ENCODE measurements around the gene CLEC4G.

The CLEC4G gene

GRCh38 chr19:7710616-7711015 is 21.3 kb downstream of the CLEC4G start:
- H3K4me3 ChIP-seq (ENCODE audit: low read length): no peak overlapping the region
- no peak for DNase-seq (ENCODE audit: low read depth)
- no peak for TF ChIP-seq CTCF (conservative IDR thresholded peaks at IDR 0.05; ENCODE audit: low read depth, low read length)

DNA sequence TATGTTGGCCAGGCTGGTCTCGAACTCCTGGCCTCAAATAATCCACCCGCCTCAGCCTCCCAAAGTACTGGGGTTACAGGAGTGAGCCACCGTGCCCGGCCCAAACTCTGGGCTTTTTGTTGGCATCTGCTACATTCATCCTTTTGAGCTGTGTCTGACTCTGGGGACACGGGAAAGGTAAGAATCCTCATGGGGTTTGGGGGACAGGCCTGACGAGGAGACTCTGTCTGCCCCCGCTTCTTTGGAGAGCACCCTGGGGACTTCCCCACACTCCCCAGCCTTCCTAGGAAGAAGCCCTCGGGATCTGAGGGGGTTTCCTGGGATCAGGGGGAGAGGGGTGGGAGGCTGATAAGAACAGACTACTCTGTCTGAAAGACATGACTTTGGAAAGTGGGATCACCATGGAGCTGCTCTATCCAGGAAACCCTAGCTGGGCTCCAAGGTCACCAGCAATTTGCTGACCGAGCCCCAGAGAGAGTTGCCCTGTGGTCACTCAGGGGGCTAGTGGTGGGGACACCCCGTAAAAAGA is 21.9 kb downstream of the CLEC4G start:
- no peak for DNase-seq (ENCODE audit: low read depth)
- no peak overlapping the region for H3K4me3 ChIP-seq (ENCODE audit: low read length)
- TF ChIP-seq CTCF (conservative IDR thresholded peaks at IDR 0.05; ENCODE audit: low read depth, low read length): no peak

DNA sequence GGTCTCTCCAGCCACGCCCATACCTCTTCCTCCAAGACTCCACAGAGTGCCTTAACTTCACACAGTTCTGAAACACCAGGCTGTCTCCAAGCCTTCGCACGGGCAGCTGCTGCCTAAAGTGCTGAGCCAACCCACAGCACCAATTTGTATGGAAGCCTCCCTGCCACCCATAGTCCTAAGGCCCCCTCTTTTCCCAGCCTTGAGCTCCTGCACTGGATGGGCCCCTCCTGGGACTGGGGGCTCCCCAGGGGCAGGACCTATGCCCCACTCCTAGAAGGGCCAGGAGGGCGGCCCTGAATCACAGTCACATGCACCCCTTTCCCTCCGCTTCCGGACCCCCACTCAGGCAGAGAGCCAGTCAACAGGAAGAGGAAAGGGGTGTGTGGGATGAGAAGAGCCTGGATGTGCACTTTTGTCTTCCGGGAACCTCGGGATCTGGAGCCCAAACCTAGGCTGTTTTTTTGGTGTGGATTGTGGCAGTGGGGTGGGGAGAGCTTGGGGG is 24.9 kb downstream of the CLEC4G start:
- H3K4me3 ChIP-seq (ENCODE audit: low read length): no peak overlapping the region
- no peak for TF ChIP-seq CTCF (conservative IDR thresholded peaks at IDR 0.05; ENCODE audit: low read depth, low read length)
- no peak for DNase-seq (ENCODE audit: low read depth)

DNA sequence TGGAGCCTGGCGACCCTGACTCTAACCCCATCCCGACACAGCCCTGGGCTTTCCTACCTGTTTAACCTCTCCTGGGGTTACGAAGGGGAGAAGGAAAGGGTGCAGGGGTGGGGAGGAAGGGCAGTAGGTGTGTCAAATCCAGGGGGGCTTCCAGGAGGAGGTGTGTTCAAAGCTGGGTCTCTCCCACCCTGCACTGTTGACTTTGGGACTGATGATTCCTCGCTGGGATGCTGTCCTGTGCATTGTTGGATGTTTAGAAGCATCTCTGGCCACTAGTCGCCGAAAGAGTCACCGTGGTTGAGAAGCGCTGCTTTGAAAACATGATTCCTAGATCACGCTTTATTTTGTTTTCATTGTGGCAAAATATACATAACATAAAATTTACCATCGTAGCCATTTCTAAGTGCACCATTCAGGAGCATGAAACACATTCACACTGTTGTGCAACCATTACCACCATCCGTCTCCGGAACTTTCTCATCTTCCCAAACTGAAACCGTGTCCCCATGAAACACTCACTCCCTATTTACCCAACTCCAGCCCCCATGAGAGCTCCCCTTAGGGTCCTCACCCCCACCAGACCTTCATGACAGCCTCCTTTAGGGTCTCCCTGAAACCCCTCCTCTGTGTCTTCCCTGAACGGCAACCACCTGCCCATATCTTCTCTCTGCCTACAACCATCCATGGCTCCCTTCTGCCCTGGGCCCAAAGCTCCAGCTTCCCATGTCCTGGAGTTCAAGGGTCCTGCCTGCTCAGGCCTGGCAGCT is 25.5 kb downstream of the CLEC4G start:
- no peak overlapping the region for H3K4me3 ChIP-seq (ENCODE audit: low read length)
- TF ChIP-seq CTCF (conservative IDR thresholded peaks at IDR 0.05; ENCODE audit: low read depth, low read length): no peak
- DNase-seq (ENCODE audit: low read depth): no peak

DNA sequence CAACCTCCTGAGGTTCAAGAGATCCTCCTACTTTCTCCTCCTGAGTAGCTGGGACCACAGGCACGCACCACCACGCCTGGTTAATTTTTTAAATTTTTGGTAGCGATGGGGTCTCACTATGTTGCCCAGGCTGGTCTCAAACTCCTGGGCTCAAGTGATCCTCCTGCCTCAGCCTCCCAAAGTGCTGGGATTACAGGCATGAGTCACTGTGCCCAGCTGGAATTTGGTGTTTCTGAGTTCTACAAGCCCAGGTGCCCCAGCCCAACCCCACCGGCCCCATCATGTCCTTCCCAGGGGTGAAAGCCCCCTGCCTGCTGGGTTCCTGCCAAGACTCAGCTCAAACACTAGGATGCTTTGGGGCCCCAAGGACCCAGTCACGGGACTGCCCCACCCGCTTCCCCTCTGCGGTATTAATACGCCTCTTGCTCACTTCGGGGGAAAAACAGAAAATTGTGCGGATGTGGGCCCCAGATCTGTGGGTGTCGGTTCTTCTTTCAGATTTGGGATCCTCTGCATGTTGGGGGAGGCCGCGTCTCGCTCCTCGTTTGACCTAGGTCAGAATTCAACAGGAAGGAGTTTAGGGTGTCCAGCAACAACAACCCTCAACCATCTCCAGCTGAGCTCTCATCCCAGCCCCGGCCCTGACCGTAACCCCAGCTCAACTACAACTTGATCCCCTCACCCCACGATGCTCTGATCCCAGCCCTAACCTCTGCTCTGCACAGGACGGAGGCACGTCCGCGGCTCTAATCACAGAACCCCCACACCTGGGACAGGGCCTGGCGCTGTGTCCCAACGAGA is 26.3 kb downstream of the CLEC4G start:
- H3K4me3 ChIP-seq (ENCODE audit: low read length): no peak overlapping the region
- TF ChIP-seq CTCF (conservative IDR thresholded peaks at IDR 0.05; ENCODE audit: low read depth, low read length): no peak
- no peak for DNase-seq (ENCODE audit: low read depth)

DNA sequence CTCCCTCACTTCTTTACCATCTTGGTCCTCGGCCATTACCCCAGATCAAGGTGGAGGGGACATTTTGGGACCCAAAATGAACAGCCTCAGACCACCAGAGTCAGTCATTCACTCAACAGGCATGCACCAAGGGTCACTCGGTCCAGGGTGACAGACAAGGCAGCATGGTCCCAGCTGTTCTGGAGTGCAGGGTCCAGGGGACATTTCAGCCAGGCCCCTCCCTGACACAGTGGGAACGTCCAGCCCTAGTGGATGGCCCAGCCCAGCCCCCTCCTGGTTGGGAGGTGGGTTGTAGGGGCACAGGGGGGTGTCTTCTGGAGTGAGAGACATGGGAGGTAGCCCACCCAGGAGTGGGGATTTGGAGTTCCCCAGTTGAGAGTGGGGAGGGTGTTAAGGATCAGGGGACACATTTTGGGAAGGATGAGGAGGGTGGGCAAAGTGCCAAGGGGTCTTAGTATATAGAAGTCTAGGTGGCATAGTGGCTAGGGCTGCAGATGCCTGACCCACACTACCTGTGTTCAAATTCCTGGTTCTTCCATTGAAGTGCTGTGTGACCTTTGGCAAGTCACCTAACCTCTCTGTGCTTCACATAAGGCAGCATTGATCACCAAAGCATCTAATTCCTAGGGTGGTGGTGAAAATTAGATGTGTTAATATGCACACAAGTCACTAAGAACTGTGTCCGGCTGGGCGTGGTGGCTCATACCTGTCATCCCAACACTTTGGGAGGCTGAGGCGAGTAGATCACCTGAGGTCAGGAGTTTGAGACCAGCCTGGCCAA is 27.4 kb downstream of the CLEC4G start:
- TF ChIP-seq CTCF (conservative IDR thresholded peaks at IDR 0.05; ENCODE audit: low read depth, low read length): no peak
- DNase-seq (ENCODE audit: low read depth): no peak
- no peak overlapping the region for H3K4me3 ChIP-seq (ENCODE audit: low read length)
